Spleen (tissue), 7 donors: ENCODE measurements around the gene COL25A1.

Source experiments
- CTCF ChIP-seq, 11 experiments: fragments of 200-600 bp in 7 of 11; fragments of 450-650 bp in 4 of 11; sonication (generic) in 4 of 11; IDR thresholded peaks in 8 of 11; conservative IDR thresholded peaks in 3 of 11; 1 replicate in 7 of 11; 2 replicates in 4 of 11; pipeline versions ENCODE4 v1.4.0 to v1.8.0; 2016 to 2021; ENCODE audit warnings: antibody characterized with exemption in 11 of 11, inconsistent platforms in 4 of 11, mild to moderate bottlenecking in 1 of 11
- POLR2AphosphoS5 ChIP-seq, 3 donors: sonication (generic); formaldehyde crosslinking; IDR thresholded peaks; one replicate each; pipeline ENCODE4 v1.5.1; 2017; ENCODE audit warnings: antibody characterized with exemption in 3 of 3
- donor health status: DM: no; HTN: no; CAD: no; lungs with moderate emphysema.
- donor health status: DM: no; HTN: no; CAD: no.
- donor health status: DM: no; HTN: no; CAD: no.

- TF ChIP-seq POLR2AphosphoS5 (IDR thresholded peaks at IDR 0.05) (no peak), CTCF (IDR thresholded peaks at IDR 0.05 in 8 of 11, conservative IDR thresholded peaks at IDR 0.05 in 3 of 11) (no peak)
Observed at GRCh38 chr4:109119852-109120251, 182.6 kb downstream of the COL25A1 start.
